ENCODE results near the gene SARDH. TPM values are rescaled to one million over a fixed set of nuclear protein-coding genes. Genes with fewer than 3 reads are reported as not detected.

The SARDH gene
- total RNA-seq, 2 experiments from 2014 or later = 1.6 to 2.1 TPM

- CTCF ChIA-PET = interaction anchor here (0.7 to 1.4 kb wide), 5 partner anchors 14 to 218 kb away, joined by 3 to 5 read pairs (median 4); no protein-coding TSS in a partner anchor
- POLR2A ChIA-PET = no interaction called here
Observed at GRCh38 chr9:133726401-133727276, 11.5 kb downstream of the SARDH start.

DNA sequence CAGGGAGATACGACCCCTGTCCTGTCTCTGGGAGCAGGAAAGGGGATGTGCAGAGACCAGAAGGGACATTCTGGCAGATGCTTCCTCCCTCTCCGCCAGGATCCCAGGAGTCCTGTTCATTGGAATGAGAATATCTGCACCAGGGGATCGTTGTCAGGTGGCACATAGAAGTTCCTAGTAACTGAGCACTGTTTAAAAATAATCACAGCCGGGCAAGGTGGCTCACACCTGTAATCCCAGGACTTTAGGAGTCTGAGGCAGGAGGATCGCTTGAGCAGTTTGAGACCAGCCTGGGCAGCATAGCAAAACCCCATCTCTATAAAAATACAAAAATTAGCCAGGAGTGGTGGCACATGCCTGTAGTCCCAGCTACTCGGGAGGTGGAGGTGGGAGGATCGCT is 12.3 kb downstream of the SARDH start:
- POLR2A ChIA-PET = no interaction called here
- CTCF ChIA-PET = interaction anchor here (1.4 kb wide), 1 partner anchor 121 kb away, joined by 5 read pairs; no protein-coding TSS in a partner anchor

- POLR2A ChIA-PET = no interaction called here
- CTCF ChIA-PET = no interaction called here
Observed at GRCh38 chr9:133718563-133719315, 19.4 kb downstream of the SARDH start.

GRCh38 chr9:133717113-133718031 is 20.8 kb downstream of the SARDH start:
- POLR2A ChIA-PET = no interaction called here
- CTCF ChIA-PET = interaction anchor here (1.0 kb wide), 1 partner anchor 26 kb away, joined by 3 read pairs; no protein-coding TSS in a partner anchor

- POLR2A ChIA-PET = no interaction called here
- CTCF ChIA-PET = interaction anchor here (1.0 kb wide), 1 partner anchor 26 kb away, joined by 3 read pairs; no protein-coding TSS in a partner anchor
Observed at GRCh38 chr9:133716564-133717112, 21.5 kb downstream of the SARDH start.

- CTCF ChIA-PET = interaction anchor here (1.0 kb wide), 1 partner anchor 27 kb away, joined by 3 read pairs; no protein-coding TSS in a partner anchor
- POLR2A ChIA-PET = no interaction called here
Observed at GRCh38 chr9:133715866-133716563, 22.1 kb downstream of the SARDH start.

- CTCF ChIA-PET = no interaction called here
- POLR2A ChIA-PET = no interaction called here
Observed at GRCh38 chr9:133715295-133715865, 22.8 kb downstream of the SARDH start.

DNA sequence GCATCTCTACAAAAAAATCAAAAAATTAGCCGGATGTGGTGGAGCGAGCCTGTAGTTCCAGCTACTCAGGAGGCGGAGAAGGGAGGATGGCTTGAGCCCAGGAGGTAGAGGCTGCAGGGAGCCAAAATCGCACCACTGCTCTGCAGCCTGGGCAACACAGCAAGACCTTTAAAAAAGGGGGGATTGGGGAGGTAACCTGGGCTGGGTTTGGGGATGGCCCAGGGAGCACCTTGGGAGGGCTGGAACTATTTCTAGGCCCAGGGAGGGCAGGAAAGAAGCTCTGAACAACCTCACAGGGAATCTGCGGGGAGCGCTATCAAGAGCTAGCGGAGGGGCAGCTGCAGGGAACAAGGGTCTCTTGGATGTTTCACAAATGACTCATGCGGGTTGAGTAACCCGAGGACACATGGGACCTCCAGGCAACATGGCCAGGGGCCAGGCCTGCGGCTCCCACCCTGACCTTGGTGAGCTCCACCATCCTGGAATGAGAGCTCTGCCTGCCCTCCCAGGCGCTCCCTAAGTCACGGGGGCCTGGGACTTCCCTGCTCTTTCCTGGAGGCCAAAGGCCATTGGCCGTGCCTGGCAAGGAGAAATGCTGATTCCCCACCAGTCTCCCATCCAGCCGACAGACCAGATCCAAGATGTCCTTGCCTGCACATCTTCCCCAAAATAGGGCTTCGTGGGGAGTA is 23.4 kb downstream of the SARDH start:
- CTCF ChIA-PET = no interaction called here
- POLR2A ChIA-PET = no interaction called here

- CTCF ChIA-PET = no interaction called here
- POLR2A ChIA-PET = no interaction called here
Observed at GRCh38 chr9:133713960-133714495, 24.1 kb downstream of the SARDH start.

GRCh38 chr9:133713150-133713959 is 24.8 kb downstream of the SARDH start:
- POLR2A ChIA-PET = no interaction called here
- CTCF ChIA-PET = interaction anchor here (0.6 kb wide), 1 partner anchor 63 kb away, joined by 3 read pairs; no protein-coding TSS in a partner anchor

GRCh38 chr9:133712221-133713100 is 25.7 kb downstream of the SARDH start:
- CTCF ChIA-PET = no interaction called here
- POLR2A ChIA-PET = no interaction called here

DNA sequence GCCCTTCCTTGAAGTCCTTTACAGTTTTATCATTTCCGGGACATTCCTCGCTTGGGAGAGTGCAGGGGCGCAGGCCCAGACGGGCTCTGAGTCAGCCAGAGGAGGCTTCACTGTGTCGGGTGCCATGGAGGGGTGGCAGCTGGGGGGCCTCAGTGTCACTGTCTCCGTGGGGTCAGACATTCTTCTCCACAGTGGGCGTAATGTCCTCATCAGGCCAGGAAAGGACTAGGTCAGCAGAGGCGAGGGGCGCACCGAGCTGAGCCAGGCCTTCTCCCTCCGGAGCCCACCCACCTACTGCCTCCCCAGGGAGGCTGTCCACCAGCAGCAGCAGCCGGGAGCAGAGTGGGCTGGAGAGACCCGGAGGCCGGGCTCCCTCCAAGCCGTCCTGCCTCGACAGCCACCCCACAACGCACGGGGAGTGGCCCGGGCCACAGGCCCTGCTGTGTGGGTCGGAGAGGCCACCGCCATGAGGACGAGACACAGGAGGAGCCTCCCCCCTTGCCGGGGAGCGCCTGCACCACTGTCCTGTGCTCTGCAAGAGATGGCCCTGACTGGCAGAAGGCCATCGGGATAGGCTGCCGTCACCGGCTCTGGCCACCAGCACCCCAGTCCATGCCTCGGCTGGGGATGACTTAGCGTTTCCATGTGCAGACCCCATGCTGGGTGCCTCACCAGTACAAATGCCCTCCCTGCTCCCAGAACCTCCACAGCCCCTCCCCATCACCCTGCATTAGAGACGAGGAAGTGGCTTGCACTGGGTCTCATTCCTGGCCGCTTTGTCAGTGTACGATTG is 26.5 kb downstream of the SARDH start:
- ChIA-PET POLR2A (no interaction called here), CTCF (no interaction called here)

DNA sequence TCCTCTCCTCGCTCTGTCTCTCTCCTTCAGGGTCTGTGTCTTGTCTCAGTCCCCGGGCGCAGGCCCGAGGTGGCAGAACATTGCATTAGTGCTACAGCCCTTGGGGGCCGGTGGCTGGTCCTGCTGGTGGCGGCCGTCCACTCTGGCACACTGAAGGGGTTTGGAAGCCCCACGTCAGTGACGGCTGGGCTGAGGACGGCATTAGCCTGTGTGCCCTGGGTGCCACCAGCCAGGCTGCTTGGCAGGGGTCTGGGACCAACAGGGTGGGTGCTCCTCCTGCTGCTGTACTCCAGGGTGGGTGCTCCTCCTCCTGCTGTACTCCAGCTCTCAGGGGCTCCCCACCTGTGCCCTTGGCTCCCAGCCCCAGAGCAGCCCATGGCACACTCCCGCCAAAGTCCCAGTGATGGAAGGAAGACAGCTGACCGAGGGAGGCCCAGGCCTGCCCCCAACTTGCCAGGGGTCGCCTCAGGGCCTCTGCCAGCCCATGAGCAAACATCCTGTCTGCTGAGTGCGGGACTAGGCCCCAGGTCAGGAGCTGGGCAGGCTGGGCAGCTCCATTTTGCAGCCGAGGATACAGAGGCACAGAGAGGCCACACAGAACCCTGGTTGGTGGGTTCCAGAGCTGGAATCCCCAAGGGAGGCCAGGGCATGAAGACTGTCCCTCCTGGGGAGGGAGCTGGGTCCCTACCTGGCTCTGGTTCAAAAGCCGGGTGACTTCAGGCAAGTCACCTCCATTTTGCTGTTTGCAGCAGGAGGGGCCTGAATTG is 27.3 kb downstream of the SARDH start:
- ChIA-PET POLR2A (no interaction called here), CTCF (no interaction called here)

All from activated CD8-positive, alpha-beta memory T cell treated with anti-CD3 and anti-CD28 coated beads for 36 hours (primary cell).